ENCODE data around the gene XRN2.
A peak's percentile ranks its signal among the peaks of the same experiment; 100 is the strongest.

Gene XRN2
- total RNA-seq = 189 to 325 reads per million in 2 experiments

DNA sequence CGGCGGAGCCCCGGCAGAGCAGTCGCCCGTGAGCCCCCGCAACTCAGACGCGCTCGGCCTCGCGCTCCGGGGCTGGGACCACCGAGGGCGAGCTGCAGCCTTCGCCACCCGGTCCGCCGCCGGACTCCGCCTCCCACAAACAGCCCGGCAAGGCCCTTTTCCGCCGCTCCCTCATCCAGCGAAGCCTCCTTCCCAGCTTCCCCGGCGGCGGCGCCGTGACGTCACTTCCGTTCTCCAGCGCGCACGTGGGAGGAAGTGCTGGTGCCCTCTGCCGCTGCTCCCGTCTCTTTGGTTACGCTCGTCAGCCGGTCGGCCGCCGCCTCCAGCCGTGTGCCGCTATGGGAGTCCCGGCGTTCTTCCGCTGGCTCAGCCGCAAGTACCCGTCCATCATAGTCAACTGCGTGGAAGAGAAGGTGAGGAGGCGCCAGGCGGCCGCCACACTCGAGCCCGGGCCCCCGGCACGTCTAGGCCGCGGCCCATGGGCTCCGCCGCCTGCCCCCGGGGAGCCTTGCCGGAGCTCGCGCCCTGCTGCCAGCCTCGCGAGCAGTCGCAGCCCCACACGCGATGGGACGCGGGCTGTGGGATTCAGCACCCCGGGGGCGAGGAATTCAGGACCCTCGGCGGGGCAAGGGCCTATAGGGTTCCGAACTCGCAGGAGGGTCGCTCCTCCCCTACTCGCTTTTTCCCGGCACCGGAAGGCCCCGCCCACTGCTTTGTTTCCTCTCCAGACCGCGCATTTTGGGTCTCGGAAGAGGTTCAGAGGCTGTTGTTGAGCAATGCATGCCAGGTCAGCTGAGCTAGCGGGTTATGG, at the start of gene XRN2:
Gene XRN2, plus strand, starts transcription at position 271 of the 811 bp plus-strand sequence. Its CDS starts 68 bp downstream, at position 339.
- peak; percentile 90 for DNase-seq (ENCODE audit: low read depth)

DNA sequence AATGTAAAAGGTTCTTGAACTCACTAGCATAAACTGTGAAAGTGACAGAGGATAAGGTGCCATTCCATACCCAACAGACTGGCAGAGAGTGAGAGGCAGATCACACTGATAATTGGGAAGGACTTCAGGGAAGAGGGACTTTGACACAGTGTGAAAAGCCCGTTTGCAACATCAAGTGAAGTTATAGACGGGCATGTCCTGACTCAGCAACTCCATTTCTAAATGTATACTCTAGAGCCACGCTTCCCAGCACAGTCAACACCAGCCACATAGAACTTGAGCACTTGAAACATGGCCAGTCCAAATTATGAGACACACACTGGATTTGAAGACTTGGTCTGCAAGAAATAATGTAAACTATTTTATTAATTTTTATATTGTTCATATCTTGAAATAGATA, 45.9 kb upstream of the XRN2 start:
- no peak for DNase-seq (ENCODE audit: low read depth)

DNA sequence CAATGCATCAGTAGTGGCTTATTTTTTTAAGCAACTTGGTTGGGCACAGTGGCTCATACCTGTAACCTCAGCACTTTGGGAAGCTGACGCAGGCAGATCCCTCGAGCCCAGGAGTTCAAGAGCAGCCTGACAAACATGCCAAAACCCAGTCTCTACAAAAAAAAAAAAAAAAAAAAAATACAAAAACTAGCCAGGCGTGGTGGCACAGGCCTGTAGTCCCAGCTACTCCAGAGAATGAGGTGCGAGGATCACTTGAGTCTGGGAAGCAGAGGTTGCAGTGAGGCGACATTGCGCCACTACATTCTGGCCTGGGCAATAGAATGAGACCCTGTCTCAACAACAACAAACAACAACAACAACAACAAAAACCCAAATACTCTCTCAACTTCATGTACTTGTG, 44.7 kb upstream of the XRN2 start:
- DNase-seq (ENCODE audit: low read depth) = no peak

GRCh38 chr20:21259346-21259745, 43.8 kb upstream of the XRN2 start:
- no peak for DNase-seq (ENCODE audit: low read depth)

DNA sequence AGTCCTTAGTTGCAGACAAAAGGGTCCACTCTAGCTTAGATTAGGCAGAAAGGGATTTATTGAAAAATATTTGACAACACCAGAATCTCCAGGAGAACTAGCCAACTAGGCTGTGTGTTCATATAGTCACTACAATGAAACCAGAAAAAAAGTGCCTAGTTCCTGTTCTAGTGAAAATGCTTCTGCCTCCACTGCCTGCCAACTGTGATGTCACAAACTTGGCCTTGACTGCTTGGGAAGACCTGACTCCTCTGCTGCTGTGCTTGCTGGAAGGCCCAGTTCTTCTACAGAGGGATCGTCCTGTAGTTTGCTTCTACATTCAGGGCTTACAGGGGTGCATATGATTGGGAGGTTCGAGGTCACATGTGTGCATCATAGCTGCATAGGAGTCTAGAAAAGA, 40.3 kb upstream of the XRN2 start:
- DNase-seq (ENCODE audit: low read depth) = no peak

- DNase-seq (ENCODE audit: low read depth) = no peak
These were observed 37.6 kb upstream of the XRN2 start for GRCh38 chr20:21265261-21266190.

DNA sequence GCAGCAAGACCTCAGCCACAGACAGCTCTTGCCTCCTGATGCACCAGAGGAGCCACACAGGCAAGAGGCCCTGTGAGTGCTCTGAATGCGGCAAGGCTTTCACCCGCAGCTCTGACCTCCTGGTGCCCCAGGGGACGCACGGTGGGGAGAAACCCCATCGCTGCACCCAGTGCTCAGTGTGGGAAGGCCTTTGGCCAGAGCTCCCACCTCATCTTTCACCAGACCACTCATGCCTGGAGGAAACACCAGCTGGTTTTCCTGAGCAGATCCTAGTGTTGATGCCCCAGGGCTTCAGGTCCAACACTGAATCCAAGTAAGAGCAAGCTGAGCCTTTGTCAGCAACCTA, 37.0 kb upstream of the XRN2 start:
- no peak for DNase-seq (ENCODE audit: low read depth)

GRCh38 chr20:21269772-21270171, 33.4 kb upstream of the XRN2 start:
- DNase-seq (ENCODE audit: low read depth) = no peak

DNA sequence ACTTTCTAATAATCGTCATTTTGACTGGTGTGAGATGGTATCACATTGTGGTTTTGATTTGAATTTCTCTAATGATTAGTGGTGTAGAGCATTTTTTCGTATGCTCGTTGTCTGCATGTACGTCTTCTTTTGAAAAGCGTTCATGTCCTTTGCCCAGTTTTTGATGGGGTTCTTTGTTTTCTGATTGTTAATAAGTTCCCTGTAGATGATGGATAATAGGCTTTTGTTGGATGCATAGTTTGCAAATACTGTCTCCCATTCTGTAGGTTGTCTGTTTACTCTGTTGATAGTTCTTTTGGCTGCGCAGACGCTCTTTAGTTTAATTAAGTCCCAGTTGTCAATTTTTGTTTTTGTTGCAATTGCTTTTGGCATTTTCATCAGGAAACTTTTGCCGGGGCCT, 32.3 kb upstream of the XRN2 start:
- DNase-seq (ENCODE audit: low read depth) = no peak

GRCh38 chr20:21272279-21272678, 30.9 kb upstream of the XRN2 start:
- DNase-seq (ENCODE audit: low read depth) = no peak

- no peak for DNase-seq (ENCODE audit: low read depth)
These were observed 30.5 kb upstream of the XRN2 start for GRCh38 chr20:21272679-21273078.

DNA sequence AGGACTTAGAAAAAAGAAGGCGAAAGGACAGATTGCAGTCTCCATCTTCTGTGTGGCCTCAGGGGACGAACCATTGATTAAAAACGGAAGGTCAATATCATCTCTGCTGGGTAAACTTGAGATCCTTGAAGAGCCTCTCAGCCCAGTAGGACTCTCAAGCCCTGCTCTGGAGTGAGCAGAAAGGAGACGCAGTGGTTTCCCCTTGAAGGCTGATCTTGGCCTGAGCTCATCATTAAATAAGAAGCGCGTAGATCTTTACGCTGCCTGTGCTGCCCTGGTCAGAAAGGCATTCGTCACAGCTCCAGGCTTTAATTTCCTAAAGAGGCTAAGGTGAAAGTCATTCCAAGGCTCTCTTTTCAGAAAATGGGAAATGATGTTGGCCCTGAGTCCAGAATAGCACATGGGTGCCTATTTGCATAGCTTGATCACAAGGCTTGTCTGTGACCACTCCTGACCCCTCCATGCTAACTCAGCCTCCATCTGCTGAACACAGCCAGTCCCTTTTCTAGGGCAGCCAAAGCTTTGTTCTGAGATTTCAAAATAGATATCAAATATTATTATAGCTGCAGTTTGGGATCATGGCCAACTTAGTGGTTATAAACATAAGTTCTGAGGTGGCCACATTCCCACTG, 29.3 kb upstream of the XRN2 start:
- no peak for DNase-seq (ENCODE audit: low read depth)

- no peak for DNase-seq (ENCODE audit: low read depth)
These were observed 24.3 kb upstream of the XRN2 start for GRCh38 chr20:21278829-21279228.

- no peak for DNase-seq (ENCODE audit: low read depth)
These were observed 23.2 kb upstream of the XRN2 start for GRCh38 chr20:21279706-21280521.

DNA sequence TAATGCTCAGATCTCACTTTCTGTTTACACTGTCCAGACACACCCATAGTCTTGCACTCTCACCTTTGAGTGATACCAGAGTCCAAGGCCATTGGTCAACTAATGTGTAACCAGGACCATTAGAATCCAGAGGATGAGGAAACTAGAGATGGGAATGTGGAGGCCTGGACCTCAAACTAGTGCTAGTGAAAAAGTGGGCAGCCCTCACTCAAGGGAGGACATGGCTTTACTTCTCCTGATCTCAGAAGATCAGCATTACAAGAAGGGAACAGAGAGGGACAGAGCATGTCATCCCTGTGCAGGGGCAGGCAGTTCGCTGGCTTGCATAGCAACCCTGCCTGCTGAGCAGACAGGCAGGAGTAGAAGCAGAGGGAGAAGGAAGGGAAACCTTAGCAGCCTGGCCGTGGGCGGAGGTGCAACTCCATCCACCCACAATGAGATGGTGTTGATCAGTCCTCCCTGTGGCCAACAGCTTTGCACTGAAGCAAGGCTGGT, 22.6 kb upstream of the XRN2 start:
- DNase-seq (ENCODE audit: low read depth) = no peak

GRCh38 chr20:21286775-21287174, 16.4 kb upstream of the XRN2 start:
- no peak for DNase-seq (ENCODE audit: low read depth)

DNA sequence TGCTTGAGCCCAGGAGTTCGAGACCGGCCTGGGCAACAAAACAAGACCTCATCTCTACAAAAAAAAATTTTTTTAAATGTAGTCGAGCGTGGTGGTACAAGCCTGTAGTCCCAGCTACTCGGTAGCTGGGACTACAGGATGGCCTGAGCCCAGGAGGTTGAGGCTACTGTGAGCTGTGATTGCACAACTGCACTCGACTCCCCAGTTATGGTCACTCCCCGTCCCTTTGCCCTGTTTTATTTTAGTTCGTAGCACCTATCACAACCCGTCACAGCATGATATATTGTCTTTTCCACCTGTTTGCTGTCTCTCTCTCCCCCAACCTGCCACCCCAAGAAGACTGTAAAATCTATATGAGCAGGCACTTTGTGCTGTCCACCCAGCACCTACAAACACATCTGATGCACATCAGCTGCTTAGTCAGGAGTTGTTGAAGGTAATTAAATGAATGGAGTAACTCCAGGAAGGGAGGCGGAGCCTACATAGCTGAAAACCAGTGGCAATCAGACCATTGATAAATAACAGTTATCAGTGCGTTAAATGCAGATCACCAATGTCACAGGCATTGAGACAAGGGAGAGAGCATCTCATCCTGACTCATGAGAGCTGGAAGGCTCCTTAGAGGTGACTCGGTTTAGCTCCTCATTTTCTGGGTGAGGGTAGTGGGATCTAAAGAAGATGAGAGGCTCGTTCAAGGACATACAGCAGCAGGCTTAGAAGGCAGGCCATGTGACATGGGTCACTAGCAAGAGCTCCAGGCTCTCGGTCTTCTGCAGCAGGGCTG, 14.4 kb upstream of the XRN2 start:
- DNase-seq (ENCODE audit: low read depth) = no peak

GRCh38 chr20:21289651-21290050, 13.5 kb upstream of the XRN2 start:
- no peak for DNase-seq (ENCODE audit: low read depth)

DNA sequence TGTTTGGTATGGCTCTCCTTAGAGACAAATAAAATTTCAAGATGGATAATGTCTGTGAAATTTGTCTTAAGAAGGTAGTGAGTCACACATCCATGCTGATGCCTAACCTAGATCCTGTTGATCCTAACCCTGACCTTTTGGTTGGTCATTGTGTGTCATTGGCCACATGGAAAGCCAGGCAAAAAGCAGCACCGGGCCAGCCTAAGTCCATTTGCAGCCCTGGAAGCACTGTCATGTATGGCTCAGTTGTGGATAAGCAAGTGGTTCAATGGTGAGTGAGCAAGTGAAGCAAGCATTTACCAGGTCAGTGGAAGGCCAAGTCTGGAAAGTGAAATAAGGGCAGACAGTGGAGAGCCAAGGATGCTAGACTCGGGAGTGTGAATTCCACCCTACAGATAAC, 12.1 kb upstream of the XRN2 start:
- no peak for DNase-seq (ENCODE audit: low read depth)

- no peak for DNase-seq (ENCODE audit: low read depth)
These were observed 8.4 kb upstream of the XRN2 start for GRCh38 chr20:21294755-21295154.
